ENCODE data around the gene ACAN. TPM values are rescaled to one million over a fixed set of nuclear protein-coding genes. Genes with fewer than 3 reads are reported as not detected.

Gene ACAN
- total RNA-seq, 1 donor from 2014 or later, result 176 TPM

- TF ChIP-seq CTCF (IDR thresholded peaks at IDR 0.05), result no peak
- Mint-ChIP-seq H3K4me1 (ENCODE audit: low read depth) (peaks cover 39% of the 10 kb centered on the region), H3K27ac (ENCODE audit: unreplicated experiment) (no peak overlapping the region), H3K9me3 (ENCODE audit: low read depth) (no peaks in the 10 kb centered on the region), H3K27me3 (ENCODE audit: low read depth) (no peaks in the 10 kb centered on the region), H3K4me3 (ENCODE audit: unreplicated experiment) (no peak overlapping the region), H3K36me3 (ENCODE audit: low read depth) (peaks cover 11% of the 10 kb centered on the region)
- no peak for DNase-seq (ENCODE audit: low spot score)
Measured at GRCh38 chr15:88835646-88836045, 32.4 kb downstream of the ACAN start.

GRCh38 chr15:88838667-88839066 is 35.4 kb downstream of the ACAN start:
- H3K4me3 Mint-ChIP-seq (ENCODE audit: unreplicated experiment), result no peak overlapping the region
- no peaks in the 10 kb centered on the region for H3K9me3 Mint-ChIP-seq (ENCODE audit: low read depth)
- H3K36me3 Mint-ChIP-seq (ENCODE audit: low read depth), result peaks cover 13% of the 10 kb centered on the region
- DNase-seq (ENCODE audit: low spot score), result no peak
- no peak for TF ChIP-seq CTCF (IDR thresholded peaks at IDR 0.05)
- H3K4me1 Mint-ChIP-seq (ENCODE audit: low read depth), result peaks cover 21% of the 10 kb centered on the region
- H3K27ac Mint-ChIP-seq (ENCODE audit: unreplicated experiment), result no peak overlapping the region
- no peaks in the 10 kb centered on the region for H3K27me3 Mint-ChIP-seq (ENCODE audit: low read depth)

GRCh38 chr15:88839146-88839545 is 35.9 kb downstream of the ACAN start:
- no peak for TF ChIP-seq CTCF (IDR thresholded peaks at IDR 0.05)
- Mint-ChIP-seq H3K36me3 (ENCODE audit: low read depth) (peaks cover 14% of the 10 kb centered on the region), H3K4me1 (ENCODE audit: low read depth) (peaks cover 17% of the 10 kb centered on the region), H3K4me3 (ENCODE audit: unreplicated experiment) (no peak overlapping the region), H3K27me3 (ENCODE audit: low read depth) (no peaks in the 10 kb centered on the region), H3K27ac (ENCODE audit: unreplicated experiment) (no peak overlapping the region), H3K9me3 (ENCODE audit: low read depth) (no peaks in the 10 kb centered on the region)
- DNase-seq (ENCODE audit: low spot score), result no peak

- TF ChIP-seq CTCF (IDR thresholded peaks at IDR 0.05), result no peak
- Mint-ChIP-seq H3K36me3 (ENCODE audit: low read depth) (peaks cover 18% of the 10 kb centered on the region), H3K4me3 (ENCODE audit: unreplicated experiment) (no peak overlapping the region), H3K4me1 (ENCODE audit: low read depth) (peaks cover 12% of the 10 kb centered on the region), H3K27me3 (ENCODE audit: low read depth) (no peaks in the 10 kb centered on the region), H3K9me3 (ENCODE audit: low read depth) (no peaks in the 10 kb centered on the region), H3K27ac (ENCODE audit: unreplicated experiment) (no peak overlapping the region)
- DNase-seq (ENCODE audit: low spot score), result no peak
Measured at GRCh38 chr15:88839961-88840360, 36.7 kb downstream of the ACAN start.

GRCh38 chr15:88841236-88841635 is 38.0 kb downstream of the ACAN start:
- Mint-ChIP-seq H3K36me3 (ENCODE audit: low read depth) (peaks cover 20% of the 10 kb centered on the region), H3K4me3 (ENCODE audit: unreplicated experiment) (no peak overlapping the region), H3K9me3 (ENCODE audit: low read depth) (no peaks in the 10 kb centered on the region), H3K27me3 (ENCODE audit: low read depth) (no peaks in the 10 kb centered on the region), H3K27ac (ENCODE audit: unreplicated experiment) (no peak overlapping the region), H3K4me1 (ENCODE audit: low read depth) (no peaks in the 10 kb centered on the region)
- no peak for DNase-seq (ENCODE audit: low spot score)
- TF ChIP-seq CTCF (IDR thresholded peaks at IDR 0.05), result no peak
